Measurements from ENCODE around the gene CERKL. TPM values are rescaled to one million over a fixed set of nuclear protein-coding genes. Genes with fewer than 3 reads are reported as not detected.

Gene CERKL
- total RNA-seq, 1 donor from 2014 or later, result 0.29 TPM

DNA sequence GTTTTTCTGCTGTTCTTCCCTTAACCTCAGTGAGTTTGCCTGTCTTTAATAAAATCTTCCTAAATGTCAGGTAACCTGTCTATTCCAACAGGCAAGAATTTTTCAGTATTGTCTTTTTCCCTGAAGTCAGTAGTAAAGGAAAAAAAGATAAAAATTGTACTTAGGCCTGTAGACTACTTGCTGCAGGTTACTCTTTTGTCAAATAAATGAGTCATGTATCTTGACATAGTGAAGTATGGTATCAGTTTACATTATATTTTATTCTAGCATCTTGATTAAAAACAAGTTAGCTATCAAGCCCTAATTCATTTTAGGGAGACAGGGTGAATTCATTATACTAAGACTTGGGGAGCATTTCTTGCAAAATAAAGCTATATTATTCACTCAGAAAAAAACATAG lies 139.9 kb downstream of the CERKL start:
- no peak for DNase-seq (ENCODE audit: low spot score)

DNA sequence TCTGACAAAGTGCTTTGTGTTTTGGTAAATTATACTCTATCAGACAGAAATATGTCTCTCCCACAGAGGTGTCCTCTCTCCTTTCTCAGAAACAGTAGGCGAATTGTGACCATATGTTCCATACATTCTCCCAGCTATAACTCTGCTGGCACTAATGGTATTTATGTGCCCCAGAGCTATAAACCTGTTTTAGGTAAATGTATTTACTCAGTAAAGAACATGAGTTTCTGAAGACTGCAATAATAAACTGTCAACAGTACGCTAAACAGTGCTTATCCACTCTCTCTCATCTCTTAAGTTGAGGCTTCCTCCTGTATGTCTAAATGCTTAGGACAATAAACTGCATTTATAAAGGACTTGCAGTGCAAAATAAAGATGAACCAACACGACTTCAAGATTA lies 141.2 kb downstream of the CERKL start:
- no peak for DNase-seq (ENCODE audit: low spot score)

DNA sequence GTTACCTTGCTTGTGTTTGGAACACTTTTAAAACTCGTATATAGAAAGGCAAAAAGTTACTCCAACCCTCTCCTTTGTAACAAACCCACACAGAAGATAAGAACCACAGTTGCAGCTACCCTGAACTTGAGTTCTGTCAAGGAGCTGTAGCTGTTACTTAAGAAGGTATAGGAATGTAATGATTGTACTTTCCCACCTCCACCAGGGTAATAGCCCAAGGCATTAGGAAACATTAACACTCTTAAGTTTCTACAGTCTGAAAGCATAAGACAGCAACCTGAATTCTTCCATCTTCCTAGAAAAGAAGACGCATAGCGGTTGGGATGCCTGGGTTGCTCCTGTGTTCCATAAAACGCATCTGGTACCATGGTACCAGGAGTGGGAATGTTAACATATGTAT lies 156.7 kb downstream of the CERKL start:
- no peak for DNase-seq (ENCODE audit: low spot score)

DNA sequence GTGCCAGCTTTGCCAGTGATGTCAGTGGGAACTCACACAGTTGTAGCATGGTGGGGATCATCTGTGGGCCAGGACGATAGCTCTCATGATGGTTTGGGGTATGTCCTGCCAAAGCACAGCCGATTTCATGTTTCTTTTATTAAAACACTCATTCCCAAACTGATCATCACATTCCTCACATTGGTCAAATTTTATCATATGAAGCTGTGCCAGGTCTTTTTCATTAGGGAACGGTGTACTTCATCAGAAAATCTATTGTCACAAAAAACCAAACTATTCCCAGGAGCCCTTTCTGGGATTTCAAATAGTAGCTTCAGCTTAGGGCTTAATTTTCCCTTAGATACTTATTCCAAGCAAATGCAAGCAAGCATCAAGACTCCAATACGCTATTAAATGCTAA lies 157.7 kb downstream of the CERKL start:
- no peak for DNase-seq (ENCODE audit: low spot score)

Other genes starting within 250 kb of the CERKL start
- gene ITGA4, start 199.7 kb downstream of the CERKL start, total RNA-seq, result 7.4 TPM
- gene NEUROD1, start 23.4 kb upstream of the CERKL start, total RNA-seq, result not detected
- 108 TPM for gene ITPRID2, start 234.6 kb upstream of the CERKL start, total RNA-seq

All from ureter (tissue), 1 donor.